ENCODE measurements around the gene GALNT14. TPM values are rescaled to one million over a fixed set of nuclear protein-coding genes. Genes with fewer than 3 reads are reported as not detected.

GALNT14 gene
- total RNA-seq, 1 donor from 2014 or later = 1.7 TPM

- DNase-seq (ENCODE audit: low spot score in 2 of 2, unreplicated experiment in 2 of 2) = no peak
- no peak overlapping the region for H3K4me3 Mint-ChIP-seq
- no peak overlapping the region for H3K27ac Mint-ChIP-seq
- TF ChIP-seq CTCF (IDR thresholded peaks at IDR 0.05; ENCODE audit: unreplicated experiment) = no peak
- peaks cover 24% of the 10 kb centered on the region for H3K4me1 Mint-ChIP-seq
- peaks cover 6% of the 10 kb centered on the region for H3K27me3 Mint-ChIP-seq (ENCODE audit: low read depth)
- H3K36me3 Mint-ChIP-seq = no peaks in the 10 kb centered on the region
- no peaks in the 10 kb centered on the region for H3K9me3 Mint-ChIP-seq
These were observed 56.7 kb downstream of the GALNT14 start for GRCh38 chr2:31081492-31081891.

- no peak overlapping the region for H3K4me3 Mint-ChIP-seq
- H3K27me3 Mint-ChIP-seq (ENCODE audit: low read depth) = peaks cover 7% of the 10 kb centered on the region
- no peak overlapping the region for H3K27ac Mint-ChIP-seq
- no peaks in the 10 kb centered on the region for H3K36me3 Mint-ChIP-seq
- H3K4me1 Mint-ChIP-seq = peaks cover 24% of the 10 kb centered on the region
- no peak for TF ChIP-seq CTCF (IDR thresholded peaks at IDR 0.05; ENCODE audit: unreplicated experiment)
- no peaks in the 10 kb centered on the region for H3K9me3 Mint-ChIP-seq
- DNase-seq (ENCODE audit: low spot score in 2 of 2, unreplicated experiment in 2 of 2) = no peak
These were observed 57.9 kb downstream of the GALNT14 start for GRCh38 chr2:31080361-31080760.

GRCh38 chr2:31079665-31080064 is 58.6 kb downstream of the GALNT14 start:
- H3K9me3 Mint-ChIP-seq = no peaks in the 10 kb centered on the region
- H3K4me3 Mint-ChIP-seq = no peak overlapping the region
- peaks cover 9% of the 10 kb centered on the region for H3K27me3 Mint-ChIP-seq (ENCODE audit: low read depth)
- no peak for DNase-seq (ENCODE audit: low spot score in 2 of 2, unreplicated experiment in 2 of 2)
- H3K27ac Mint-ChIP-seq = no peak overlapping the region
- H3K4me1 Mint-ChIP-seq = peaks cover 24% of the 10 kb centered on the region
- no peaks in the 10 kb centered on the region for H3K36me3 Mint-ChIP-seq
- TF ChIP-seq CTCF (IDR thresholded peaks at IDR 0.05; ENCODE audit: unreplicated experiment) = no peak

- no peak for DNase-seq (ENCODE audit: low spot score in 2 of 2, unreplicated experiment in 2 of 2)
- peaks cover 24% of the 10 kb centered on the region for H3K4me1 Mint-ChIP-seq
- H3K36me3 Mint-ChIP-seq = no peaks in the 10 kb centered on the region
- no peak overlapping the region for H3K4me3 Mint-ChIP-seq
- H3K27me3 Mint-ChIP-seq (ENCODE audit: low read depth) = peaks cover 14% of the 10 kb centered on the region
- H3K27ac Mint-ChIP-seq = no peak overlapping the region
- H3K9me3 Mint-ChIP-seq = no peaks in the 10 kb centered on the region
- TF ChIP-seq CTCF (IDR thresholded peaks at IDR 0.05; ENCODE audit: unreplicated experiment) = no peak
These were observed 59.6 kb downstream of the GALNT14 start for GRCh38 chr2:31078579-31079105.

GRCh38 chr2:31078011-31078410 is 60.2 kb downstream of the GALNT14 start:
- Mint-ChIP-seq H3K27ac (no peak overlapping the region), H3K27me3 (ENCODE audit: low read depth) (peaks cover 19% of the 10 kb centered on the region), H3K36me3 (no peaks in the 10 kb centered on the region), H3K9me3 (no peaks in the 10 kb centered on the region), H3K4me1 (peaks cover 24% of the 10 kb centered on the region), H3K4me3 (no peak overlapping the region)
- no peak for TF ChIP-seq CTCF (IDR thresholded peaks at IDR 0.05; ENCODE audit: unreplicated experiment)
- DNase-seq (ENCODE audit: low spot score in 2 of 2, unreplicated experiment in 2 of 2) = no peak

Data from mesothelial cell of epicardium (in vitro differentiated cells).